IMR-90 (cell line): ENCODE results near the gene PRDM15.

Experiments
- CEBPB ChIP-seq: IDR thresholded peaks from 2 replicates; pipeline ENCODE4 v1.6.1; 2012; ENCODE audit warnings: low read depth, low read length, improper control_type of control experiment
- POLR2A ChIP-seq: IDR thresholded peaks from 2 replicates; pipeline ENCODE4 v1.6.1; 2012; ENCODE audit warnings: mild to moderate bottlenecking, low read depth, low read length
- SMC3 ChIP-seq: fragments of 150-350 bp; IDR thresholded peaks from 2 replicates; pipeline ENCODE4 v1.6.1; 2016; ENCODE audit warnings: low read depth, mild to moderate bottlenecking, antibody characterized with exemption, low read length, moderate library complexity
- TF ChIP-seq, protein P1 (sequence below): conservative IDR thresholded peaks from 2 replicates; pipeline ENCODE4 v1.5.1; 2012; ENCODE audit warnings: mild to moderate bottlenecking, low read depth, low read length, improper control_type of control experiment
- TF ChIP-seq, protein P2 (sequence below): fragments of 150-350 bp; IDR thresholded peaks from 2 replicates; pipeline ENCODE4 v1.6.1; 2016; ENCODE audit warnings: low read depth, mild to moderate bottlenecking, low read length, moderate library complexity, borderline replicate concordance

DNA sequence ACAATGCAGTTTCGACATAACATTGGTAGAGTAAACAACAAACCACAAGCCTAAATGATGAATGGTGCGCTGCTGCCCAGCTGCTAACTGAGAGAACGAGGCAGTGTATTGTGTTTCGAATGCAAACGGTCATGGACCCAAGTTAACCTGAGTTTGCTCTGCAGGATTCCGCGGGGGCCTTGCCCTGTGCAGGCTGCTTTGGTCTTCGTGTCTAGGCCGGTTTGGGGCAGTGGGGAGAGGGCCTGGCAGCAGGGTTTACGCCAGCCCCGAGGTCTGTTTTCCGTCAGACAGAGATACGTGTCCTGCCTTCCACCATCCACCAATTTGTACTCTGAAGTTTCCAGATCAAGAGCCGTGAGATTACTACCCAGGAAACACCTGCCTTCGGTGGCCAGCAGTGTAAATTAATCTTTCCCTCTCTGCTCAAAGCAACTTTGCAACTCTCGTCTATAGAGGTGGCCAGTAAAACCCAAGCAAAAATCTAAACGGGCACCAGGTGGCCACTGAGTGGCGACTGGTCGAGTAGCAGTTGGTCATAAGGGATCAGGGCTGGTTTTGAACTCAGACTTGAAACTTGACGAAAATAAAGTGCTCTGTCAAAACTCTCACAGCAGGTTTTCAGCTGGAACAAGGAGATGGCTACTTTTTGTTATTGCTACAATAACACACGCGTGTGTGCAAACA, 6.3 kb upstream of the PRDM15 start:
- TF ChIP-seq, protein P1, sequence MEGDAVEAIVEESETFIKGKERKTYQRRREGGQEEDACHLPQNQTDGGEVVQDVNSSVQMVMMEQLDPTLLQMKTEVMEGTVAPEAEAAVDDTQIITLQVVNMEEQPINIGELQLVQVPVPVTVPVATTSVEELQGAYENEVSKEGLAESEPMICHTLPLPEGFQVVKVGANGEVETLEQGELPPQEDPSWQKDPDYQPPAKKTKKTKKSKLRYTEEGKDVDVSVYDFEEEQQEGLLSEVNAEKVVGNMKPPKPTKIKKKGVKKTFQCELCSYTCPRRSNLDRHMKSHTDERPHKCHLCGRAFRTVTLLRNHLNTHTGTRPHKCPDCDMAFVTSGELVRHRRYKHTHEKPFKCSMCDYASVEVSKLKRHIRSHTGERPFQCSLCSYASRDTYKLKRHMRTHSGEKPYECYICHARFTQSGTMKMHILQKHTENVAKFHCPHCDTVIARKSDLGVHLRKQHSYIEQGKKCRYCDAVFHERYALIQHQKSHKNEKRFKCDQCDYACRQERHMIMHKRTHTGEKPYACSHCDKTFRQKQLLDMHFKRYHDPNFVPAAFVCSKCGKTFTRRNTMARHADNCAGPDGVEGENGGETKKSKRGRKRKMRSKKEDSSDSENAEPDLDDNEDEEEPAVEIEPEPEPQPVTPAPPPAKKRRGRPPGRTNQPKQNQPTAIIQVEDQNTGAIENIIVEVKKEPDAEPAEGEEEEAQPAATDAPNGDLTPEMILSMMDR, result no peak
- TF ChIP-seq CEBPB, result no peak
- TF ChIP-seq, protein P2, sequence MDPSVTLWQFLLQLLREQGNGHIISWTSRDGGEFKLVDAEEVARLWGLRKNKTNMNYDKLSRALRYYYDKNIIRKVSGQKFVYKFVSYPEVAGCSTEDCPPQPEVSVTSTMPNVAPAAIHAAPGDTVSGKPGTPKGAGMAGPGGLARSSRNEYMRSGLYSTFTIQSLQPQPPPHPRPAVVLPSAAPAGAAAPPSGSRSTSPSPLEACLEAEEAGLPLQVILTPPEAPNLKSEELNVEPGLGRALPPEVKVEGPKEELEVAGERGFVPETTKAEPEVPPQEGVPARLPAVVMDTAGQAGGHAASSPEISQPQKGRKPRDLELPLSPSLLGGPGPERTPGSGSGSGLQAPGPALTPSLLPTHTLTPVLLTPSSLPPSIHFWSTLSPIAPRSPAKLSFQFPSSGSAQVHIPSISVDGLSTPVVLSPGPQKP, result no peak
- TF ChIP-seq POLR2A, result no peak
- no peak for TF ChIP-seq SMC3
